Fibroblast of skin of abdomen (primary cell): Measurements from ENCODE around the gene EVA1A.
A peak's percentile ranks its signal among the peaks of the same experiment; 100 is the strongest.

Source experiments
- DNase-seq: peaks from one replicate; pipeline ENCODE4 v3.0.0-alpha.2; 2013

The EVA1A gene

DNA sequence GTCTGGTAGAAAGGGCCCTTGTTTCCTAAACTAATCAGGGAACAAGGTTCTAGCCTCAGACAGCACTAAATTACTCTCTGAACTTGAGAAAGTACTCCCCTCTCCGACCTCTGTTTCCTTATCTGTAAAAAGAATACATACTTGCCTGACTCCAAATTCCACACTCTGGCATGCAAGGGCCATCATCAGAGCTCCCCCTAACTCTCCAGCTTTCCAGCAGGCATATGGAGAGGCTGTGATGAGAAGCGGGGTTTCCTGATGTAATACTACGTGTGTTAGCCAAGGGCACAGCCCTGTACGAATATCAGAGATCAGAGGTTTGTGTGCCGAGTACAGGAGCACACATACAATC is 1.8 kb upstream of the EVA1A start:
- no peak for DNase-seq

DNA sequence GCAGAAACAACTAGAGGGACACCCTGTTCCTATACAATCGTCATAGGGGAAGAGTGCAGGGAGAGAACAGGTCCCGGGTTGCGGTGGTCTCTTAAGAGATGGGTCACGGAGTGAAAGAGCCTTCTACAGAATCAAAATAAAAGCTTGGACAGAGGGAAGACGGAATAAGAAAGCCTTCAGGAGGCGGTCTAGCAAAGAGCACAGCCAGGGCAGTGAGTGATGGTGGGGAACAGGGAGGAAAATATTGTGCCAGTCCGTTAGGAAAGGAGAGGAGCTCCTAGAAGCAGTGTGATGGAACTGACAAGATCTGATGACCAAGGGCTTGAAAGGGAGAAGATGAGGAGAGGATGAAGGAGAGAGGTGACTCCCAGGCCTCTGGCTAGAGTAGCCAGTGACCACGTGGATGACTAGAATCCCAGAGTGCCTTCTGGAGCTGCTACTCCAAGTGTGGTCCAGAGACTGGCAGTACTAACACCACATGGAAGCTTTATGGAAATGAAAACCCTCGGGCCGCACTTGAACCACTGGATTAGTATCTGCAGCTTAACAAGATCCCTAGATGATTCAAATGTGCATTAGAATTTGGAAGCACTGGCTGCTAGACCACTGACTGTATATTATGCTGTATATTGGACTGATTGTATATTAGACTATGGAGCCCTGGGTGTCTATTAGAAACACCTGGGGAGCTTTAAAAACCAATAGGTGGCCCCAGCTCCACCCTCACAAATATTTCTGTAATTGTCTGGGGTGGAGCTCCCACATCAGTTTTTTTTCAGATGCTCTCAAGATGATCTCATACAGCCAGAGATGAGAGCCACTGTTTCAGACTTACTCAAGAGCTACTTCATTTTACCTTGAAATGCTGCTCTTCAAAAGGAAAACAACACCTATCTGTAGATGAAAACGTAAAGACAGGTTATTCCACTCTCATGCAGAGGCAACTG is 1.1 kb upstream of the EVA1A start:
- DNase-seq = no peak

DNA sequence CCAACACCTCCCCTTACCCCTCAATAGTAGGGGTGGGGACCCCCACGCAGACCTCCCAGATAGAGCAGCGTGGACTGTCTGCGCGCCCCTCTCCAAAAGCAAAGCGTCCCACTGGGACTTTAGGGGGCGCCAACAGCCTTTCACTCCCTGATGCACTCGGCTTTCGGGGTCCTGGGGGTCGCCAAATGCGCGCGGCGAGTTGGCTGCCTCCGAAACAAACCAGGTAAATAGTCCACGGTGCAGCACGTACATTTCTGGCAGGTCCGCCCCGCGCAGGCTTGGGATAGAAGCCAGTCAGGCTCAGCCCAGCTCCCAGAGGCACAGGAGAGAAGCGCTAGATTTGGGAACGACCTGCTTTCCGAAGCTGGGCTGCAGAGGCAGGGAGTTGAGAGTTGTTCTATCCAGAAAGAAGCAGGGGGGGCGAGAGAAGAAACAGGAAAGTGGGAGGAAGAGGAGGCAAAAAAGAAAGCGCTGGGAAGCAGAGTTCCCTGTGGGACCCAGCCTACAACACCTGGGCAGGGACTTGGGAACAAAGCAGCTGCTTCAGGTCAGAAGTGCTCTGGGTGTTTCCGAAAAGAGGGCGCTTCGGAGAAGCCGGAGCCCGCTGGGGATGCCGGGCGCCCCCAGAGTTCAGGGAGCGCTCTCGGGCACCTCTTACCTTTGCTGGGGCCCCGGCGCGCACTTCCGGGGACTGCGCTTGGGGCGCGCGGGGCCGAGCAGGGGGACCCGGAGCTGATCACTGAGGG is 544 bp downstream of the EVA1A start:
- DNase-seq = peak; percentile 32

DNA sequence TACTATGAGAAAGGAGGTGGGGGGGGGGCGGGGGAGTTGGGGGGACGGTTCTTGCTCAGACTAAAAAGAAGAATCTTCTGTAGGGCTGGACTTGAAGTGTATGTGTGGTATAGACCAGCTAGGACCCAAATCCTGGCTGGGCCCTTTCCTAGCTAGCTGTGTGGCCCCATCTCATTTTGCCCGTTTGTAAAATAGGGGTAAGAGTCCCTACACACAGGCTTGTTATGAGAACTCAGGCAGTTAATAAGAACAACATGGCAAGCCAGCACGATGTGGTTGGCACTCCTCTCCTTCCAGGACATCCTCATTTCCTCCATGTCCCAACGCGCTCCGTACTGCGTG is 1.1 kb downstream of the EVA1A start:
- DNase-seq = no peak

DNA sequence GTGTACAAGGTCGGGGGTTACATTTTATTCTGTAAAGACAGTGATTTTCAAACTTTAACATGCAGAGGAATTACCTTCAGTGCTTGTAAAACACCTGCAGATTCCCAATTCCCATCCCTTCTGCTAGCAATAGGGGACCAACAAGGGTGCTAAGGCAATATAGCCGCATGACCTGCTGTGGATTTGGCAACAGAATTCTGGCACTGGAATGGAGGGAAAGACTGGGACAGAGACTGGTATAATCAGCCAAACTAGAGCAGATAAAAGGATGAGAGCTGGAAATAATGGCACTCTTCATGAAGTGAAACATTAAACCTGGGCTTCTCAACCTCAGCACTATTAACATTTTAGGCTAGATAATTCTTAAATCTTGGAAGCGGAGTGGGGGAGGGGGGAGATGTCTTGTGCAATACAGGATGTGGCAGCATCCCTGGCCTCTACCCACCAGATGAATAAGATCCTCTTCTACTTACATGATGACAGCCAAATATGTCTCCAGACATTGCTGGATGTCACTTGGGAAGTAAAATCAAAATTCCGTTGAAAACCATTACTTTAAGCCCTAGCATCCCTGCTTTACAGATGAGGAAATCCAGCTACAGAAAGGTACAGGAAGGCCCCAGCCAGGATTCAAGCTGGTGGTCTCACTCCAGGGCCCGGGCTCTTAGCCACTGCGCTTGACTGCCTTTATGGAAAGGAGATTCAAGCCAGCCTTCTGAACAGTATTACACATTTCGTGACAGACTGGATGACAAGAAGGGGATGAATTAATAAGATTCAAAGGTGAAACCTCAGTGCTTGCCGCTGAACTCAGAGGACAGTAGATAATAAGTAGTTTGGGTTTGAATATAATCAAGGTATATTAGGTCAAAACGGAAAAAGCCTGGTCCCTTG is 1.7 kb downstream of the EVA1A start:
- DNase-seq = peak; percentile 79

DNA sequence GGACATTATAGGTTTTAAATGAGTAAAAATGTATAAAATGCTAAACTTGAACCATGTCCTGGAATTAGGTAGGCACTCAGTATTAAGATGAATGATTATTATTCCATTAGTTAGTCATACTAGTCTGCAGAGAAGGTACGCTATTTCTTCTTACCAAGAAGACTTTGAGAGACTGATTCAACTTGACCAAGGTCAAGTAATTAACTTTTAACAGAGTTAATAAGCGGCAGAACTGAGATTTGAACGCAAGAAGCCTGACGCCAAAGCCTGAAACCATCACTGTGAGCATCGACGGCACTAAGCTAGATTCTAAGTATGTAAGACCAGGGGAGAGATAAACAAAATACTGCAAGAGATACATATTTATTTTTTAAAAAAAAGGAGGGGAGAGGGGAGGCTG is 2.6 kb downstream of the EVA1A start:
- DNase-seq = no peak

DNA sequence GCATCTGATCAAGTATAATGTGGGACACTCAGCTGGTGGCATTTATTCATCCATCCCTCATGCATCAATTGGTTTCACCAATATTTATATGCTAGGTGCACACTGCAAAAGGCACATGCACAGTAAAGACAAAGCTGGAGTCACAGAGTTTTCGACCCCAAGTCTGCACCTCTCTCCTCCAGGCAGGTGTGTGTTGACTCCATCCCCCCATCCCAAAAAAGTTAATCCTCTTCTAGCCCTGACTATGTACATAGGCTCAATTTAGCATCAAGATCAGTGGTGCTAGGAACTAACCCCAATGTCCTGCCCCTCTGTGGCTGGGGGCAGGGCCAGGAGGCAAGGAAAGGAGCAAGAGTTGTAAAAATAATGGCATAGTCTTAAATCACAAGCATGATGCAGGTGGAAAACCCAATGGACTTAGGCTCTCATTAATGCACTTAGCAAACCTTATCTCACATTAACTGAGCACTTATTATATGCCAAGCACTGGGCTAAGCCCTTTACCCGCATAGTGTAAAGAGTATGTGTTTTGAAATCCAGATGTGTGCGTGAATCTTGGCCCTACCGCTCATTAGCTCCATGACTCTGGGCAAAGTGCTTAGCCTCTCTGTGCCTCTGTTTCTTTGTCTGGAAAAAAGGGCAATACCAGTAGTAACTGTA is 3.1 kb downstream of the EVA1A start:
- no peak for DNase-seq

DNA sequence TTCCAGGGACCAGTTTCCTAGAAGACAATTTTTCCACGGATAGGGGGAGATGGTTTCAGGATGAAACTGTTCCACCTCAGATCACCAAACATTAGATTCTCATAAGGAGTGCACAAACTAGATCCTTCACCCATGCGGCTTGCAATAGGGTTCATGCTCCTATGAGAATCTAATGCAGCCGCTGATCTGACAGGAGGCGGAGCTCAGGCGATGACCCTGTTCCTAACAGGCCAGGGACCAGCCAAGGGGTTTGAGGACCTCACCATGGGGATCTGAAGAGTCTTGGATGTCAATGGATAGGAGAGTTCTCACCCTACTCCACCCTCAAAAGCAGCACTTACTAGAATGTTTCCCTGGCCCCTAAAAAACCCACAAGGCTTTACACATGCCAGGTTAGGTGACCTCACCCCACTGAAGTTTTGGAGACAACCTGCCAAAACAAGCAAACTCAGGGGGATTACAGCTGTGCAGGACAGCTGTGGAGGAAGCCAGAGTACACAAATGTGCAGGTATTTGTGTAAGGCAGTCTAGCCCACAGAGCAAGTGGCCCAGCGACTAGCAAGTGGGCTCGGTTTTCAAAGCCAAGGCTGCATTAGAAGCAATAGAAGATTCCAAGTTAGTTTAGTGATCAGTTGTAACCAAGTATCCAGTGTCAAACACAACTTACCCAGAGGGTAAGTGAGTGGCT is 3.9 kb downstream of the EVA1A start:
- no peak for DNase-seq

DNA sequence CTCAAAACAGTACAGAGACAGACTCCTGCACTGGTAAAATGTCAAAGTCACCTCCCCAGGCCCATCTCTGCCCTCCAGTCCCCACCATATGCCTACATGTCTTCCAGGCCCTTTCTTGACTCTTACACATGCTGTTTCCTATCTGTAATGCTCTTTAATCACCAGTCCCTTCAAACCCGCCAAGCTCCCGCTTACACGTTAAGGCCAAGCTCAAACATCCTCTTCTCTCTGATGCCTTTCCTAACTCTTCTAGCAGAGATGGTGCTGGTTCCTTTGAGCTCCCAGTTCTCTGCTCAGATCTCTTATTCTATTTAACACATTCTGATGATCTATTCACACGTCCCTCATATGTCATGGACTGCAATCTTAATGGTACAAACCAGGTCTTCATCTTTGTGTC is 5.0 kb downstream of the EVA1A start:
- no peak for DNase-seq

DNA sequence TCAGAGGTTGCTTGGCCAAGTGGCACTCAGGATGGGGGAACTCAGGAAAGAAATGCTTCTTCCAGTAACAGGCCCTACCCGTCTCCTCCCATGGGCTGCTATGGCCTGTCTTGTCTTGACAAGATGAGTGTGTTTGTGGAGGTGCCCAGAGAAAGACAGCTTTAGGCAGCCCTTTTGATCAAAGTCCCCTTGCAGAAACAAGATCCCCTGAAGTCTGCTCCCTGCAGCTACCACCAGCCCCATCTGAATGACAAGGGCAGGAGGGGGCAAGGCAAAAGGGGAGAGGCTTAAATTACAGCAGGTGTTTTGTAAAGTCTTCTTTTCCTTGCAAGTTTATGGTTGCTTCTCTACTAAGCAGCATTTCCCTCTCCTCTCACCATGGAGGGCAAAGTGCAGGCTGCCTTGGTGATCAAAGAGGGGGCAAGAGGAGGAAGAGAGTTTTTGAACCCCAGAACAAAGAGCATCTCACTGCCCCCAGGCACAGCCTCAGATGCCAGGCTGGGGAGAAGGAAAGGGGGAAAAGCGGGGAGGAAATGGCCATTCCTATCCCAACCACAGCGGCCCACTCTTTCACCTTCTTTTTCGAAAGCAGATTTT is 6.7 kb downstream of the EVA1A start:
- DNase-seq = no peak

DNA sequence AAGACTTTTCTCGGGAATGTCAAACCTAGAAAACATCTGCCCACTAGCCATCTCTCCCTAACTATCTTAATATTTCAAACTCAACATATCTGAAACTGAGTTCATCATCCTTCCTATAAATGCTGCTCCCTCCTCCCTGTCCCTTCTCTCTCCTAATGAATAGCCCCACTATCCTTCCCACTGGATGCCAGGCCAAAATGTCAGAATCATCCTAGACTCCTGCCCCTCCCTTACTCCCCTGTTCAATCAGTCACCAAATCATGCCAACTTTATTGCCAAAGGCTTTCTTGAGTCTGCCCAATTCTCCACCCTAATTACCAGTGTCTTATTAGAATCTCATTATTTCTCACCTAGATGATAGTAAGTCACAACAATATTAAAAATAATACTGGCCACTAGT is 8.5 kb downstream of the EVA1A start:
- DNase-seq = no peak

DNA sequence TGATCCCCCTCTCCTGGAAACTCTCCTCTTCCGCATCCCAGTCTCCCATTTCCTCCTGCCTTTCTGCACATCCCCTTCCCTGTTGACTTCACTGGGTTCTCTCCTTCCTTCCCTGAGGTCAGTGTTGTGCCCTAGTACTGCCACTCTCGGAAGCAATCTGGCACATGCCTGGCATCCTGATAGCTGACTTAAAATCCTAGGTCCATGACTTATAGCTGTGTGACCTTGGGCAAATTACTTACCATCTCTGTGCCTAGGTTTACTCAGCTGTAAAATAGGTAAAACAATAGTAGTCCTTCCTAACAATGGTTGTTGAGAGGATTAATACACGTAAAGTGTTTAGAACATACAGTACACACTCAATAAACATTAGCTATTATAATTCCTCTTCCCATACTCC is 9.3 kb downstream of the EVA1A start:
- no peak for DNase-seq

DNA sequence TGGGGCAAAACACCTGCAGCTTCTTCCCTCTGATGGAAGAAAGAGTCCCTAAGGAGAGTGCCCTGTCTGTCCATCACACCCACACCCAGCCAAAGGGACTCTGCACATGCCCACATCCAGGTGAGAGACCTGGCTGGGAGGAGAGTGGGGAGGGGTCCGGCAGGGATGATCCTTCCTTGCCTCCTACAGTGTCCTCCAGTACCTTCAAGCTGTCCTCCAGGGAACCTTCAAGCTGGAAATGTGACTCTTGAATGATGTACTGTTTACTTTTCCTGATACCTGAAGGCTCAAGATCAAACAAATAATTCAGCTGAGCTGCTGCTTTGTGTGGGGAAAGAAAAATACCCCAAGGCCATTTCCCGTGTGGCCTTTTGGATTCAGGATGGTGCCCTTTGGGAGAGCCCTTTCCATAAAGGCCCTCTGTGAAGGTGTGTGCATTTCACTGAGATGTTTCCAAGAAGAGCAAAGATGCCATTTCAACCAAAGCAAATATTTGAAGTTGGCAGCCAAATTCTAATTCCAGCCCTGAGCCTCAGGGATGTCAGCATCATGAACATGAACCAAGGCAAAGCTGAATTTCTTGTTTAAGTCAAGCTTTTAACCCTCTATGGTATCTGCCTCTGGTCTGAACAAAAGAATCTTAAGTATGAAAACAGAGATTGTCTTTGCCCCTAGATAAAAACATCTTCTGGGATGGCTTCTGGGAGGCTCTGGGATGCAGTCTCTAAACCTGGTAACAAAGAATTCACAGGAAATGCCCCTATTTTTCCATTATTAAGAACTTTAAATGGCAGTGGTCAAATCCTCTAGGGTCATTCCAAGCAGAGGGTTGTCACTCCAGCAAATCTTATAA is 11.1 kb downstream of the EVA1A start:
- no peak for DNase-seq

DNA sequence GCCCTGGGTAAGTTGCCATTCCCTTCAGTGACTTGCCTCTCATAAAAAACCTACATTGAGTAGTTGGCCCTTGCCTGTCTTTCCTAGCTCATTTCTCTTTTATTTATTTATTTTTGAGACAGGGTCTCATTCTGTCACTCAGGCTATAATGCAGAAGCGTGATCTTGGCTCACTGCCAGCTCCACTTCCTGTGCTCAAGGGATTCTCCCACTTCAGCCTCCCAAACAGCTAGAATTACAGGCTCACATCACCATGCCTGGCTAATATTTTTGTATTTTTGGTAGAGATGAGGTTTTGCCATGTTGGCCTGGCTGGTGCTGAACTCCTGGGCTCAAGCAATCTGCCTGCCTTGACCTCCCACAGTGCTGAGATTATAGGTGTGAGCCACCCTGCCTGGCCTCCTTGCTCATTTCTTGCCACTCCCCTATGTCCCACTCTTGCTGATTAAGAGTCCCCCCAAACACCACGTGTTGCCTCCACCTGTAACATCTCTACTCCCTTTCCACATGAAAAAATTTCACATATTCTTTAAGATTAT is 12.6 kb downstream of the EVA1A start:
- DNase-seq = no peak

DNA sequence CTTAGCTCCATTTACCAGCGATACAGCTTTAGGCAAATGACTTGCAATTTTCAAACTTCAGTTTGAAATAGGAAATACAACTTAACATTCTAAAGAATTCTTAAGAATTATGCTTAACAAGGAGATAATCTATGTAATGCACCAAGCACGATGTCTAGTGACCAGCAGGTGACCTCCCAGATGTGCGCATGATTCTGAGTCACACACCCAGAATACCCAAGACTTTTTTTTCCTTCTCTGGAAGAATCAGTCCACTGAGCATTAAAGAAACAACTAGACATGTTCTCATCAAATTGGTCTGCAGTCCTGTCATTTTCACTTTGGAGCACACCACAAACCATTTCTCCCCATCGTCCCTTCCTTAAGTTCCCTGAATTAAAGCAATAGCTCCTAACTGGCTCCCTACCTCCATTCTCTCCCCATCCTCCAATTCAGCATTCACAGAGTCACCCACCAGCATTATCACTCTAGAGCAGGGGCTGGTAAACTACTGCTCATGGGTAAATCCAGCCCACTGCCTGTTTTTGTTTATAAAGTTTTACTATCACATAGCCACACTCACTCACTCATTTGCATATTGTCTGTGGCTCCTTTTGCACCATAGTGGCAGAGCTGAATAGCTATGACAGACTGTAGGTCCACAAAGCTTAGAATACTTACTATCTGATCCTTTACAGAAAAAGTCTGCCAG is 13.2 kb downstream of the EVA1A start:
- DNase-seq = peak; percentile 58

DNA sequence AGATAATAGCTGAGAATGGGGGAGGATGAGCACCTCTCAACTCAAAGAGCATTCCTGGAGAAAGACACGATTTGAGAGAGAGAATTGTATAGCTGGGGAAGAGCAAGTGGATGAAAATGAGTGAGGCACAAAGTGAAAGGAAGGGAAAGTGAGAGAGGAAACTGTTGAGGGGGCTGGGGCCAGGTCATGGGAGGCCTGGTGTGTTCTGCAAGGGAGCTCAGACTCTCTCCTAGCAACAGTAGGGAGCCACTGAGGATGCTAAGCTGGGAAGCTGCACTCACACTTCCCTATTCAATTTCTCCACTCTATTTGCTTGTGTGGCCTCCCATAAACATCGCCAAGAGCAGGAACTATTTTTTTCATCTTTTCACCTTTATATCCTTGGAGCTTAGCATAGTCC is 14.8 kb downstream of the EVA1A start:
- no peak for DNase-seq

DNA sequence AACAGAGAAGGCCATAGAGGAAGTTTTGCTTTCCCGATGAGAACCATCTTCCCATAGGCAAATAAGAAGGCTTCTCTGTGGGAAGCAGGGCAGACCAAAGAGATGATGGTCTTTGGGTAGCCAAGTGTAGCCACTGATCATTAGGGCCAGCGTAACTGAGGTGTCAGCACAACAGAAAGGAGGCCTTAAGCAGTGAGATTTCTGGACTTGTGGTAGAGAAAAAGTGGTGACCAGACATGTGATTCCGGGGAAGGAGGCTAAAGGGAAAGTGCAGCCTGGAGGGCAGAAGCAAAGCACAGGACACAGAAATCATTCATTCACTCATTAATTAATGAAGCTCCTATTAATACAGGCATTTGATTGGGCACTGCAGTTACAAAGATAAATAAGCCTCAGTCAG is 15.4 kb downstream of the EVA1A start:
- DNase-seq = no peak

DNA sequence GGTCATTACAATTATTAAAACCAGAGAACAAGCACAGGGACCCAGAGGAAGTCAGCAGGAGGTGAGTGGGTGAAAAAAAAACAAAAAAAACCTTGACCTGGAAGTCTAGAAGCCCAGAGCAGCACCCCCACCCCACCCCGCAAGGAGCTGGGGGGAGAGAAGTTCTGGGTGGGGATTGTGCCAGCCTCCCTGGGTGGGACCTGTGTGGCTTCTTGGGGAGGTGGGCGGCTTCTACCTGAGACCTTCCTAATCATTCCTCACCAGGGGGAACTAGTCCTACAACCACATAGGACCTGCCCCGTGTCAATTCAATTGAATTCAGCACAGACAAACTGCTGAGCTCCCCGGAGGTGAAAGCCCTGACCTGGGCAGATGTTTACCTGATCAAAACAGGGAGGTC is 17.3 kb downstream of the EVA1A start:
- no peak for DNase-seq

DNA sequence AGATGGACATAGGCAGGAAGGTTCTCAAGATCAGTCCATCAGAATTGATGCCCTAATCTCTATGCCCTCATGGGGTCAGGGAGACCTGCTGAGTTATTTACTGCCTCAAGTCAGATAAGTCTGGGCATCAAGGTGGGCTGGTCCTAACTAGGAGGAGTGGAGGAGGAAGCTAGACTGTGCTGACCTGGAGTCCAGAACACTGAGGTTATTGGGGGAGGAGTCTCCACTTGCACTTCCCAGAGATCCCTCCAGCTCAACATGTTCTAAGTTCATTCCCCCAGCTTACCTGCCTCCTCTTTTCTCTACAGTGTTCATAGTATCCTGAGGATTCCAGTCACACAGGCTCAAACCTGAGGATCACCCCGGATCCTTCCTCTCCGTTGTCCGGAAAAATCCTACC is 19.3 kb downstream of the EVA1A start:
- no peak for DNase-seq

DNA sequence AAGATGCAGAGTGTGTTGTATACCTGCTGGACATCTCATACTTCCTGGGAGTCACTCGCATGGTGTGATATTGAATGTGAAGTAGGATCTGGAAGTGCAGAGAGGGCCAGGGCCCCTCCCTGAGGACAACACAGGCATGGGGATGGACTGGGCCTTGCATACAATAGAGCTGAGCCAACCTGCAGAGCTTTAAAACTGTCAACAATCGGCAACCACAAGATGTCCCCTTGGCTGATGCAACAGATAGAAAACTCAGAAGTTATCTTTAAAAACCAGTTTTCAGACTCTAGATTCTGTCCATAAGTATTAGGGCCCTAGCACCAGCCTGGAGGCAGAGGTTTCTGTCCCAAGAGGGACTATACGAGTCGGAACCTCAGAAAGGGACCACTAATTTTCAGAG is 19.7 kb downstream of the EVA1A start:
- DNase-seq = peak; percentile 68
